LNCaP clone FGC (cell line): ENCODE results near the gene OR2H1.

ENCODE experiments used
- DNase-seq: peaks from one replicate; pipeline ENCODE4 v3.0.0-alpha.2; 2011; ENCODE audit warnings: low read depth
- H3K4me3 ChIP-seq: 2 replicates; pipeline ENCODE4 v1.5.1; 2011; ENCODE audit warnings: mild to moderate bottlenecking, low read depth, low read length, control low read depth
- TF ChIP-seq, protein P1 (sequence below): IDR thresholded peaks from 2 replicates; pipeline ENCODE4 v1.5.1; 2012; ENCODE audit warnings: mild to moderate bottlenecking; ENCODE audit not compliant: control insufficient read depth, insufficient read depth; ENCODE audit errors: extremely low read depth

The OR2H1 gene

DNA sequence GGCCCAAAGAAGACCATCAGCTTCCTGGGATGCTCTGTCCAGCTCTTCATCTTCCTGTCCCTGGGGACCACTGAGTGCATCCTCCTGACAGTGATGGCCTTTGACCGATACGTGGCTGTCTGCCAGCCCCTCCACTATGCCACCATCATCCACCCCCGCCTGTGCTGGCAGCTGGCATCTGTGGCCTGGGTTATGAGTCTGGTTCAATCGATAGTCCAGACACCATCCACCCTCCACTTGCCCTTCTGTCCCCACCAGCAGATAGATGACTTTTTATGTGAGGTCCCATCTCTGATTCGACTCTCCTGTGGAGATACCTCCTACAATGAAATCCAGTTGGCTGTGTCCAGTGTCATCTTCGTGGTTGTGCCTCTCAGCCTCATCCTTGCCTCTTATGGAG is 5.1 kb downstream of the OR2H1 start:
- TF ChIP-seq, protein P1, sequence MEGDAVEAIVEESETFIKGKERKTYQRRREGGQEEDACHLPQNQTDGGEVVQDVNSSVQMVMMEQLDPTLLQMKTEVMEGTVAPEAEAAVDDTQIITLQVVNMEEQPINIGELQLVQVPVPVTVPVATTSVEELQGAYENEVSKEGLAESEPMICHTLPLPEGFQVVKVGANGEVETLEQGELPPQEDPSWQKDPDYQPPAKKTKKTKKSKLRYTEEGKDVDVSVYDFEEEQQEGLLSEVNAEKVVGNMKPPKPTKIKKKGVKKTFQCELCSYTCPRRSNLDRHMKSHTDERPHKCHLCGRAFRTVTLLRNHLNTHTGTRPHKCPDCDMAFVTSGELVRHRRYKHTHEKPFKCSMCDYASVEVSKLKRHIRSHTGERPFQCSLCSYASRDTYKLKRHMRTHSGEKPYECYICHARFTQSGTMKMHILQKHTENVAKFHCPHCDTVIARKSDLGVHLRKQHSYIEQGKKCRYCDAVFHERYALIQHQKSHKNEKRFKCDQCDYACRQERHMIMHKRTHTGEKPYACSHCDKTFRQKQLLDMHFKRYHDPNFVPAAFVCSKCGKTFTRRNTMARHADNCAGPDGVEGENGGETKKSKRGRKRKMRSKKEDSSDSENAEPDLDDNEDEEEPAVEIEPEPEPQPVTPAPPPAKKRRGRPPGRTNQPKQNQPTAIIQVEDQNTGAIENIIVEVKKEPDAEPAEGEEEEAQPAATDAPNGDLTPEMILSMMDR, result no peak
- no peak overlapping the region for H3K4me3 ChIP-seq
- DNase-seq, result no peak

GRCh38 chr6:29465279-29465678 is 8.3 kb downstream of the OR2H1 start:
- H3K4me3 ChIP-seq, result no peak overlapping the region
- TF ChIP-seq, protein P1, result no peak
- DNase-seq, result peak; percentile 31

DNA sequence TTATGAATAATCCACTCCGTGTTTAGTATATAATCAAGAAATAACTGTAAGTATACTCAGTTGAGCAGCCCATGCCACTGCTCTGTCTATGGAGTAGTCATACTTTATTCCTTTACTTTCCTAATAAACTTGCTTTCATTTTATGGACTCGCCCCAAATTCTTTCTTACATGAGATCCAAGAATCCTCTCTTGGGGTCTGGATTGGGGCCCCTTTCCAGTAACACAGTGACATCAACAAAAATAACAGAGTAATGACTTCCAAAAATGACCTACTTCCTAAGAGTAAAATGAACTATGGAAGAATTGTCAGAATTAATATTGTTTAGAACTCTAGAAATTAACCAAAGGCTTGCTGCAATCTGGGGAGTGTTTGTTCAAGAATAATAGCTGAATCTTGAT is 8.8 kb downstream of the OR2H1 start:
- no peak for DNase-seq
- no peak overlapping the region for H3K4me3 ChIP-seq
- TF ChIP-seq, protein P1, result no peak

- no peak for DNase-seq
- TF ChIP-seq, protein P1, result no peak
- H3K4me3 ChIP-seq, result no peak overlapping the region
These were observed 9.3 kb downstream of the OR2H1 start for GRCh38 chr6:29466241-29466640.

- TF ChIP-seq, protein P1, result no peak
- H3K4me3 ChIP-seq, result no peak overlapping the region
- DNase-seq, result no peak
These were observed 18.0 kb downstream of the OR2H1 start for GRCh38 chr6:29474996-29475395.

- DNase-seq, result no peak
- TF ChIP-seq, protein P1, result no peak
- H3K4me3 ChIP-seq, result no peak overlapping the region
These were observed 21.0 kb downstream of the OR2H1 start for GRCh38 chr6:29477923-29478450.

DNA sequence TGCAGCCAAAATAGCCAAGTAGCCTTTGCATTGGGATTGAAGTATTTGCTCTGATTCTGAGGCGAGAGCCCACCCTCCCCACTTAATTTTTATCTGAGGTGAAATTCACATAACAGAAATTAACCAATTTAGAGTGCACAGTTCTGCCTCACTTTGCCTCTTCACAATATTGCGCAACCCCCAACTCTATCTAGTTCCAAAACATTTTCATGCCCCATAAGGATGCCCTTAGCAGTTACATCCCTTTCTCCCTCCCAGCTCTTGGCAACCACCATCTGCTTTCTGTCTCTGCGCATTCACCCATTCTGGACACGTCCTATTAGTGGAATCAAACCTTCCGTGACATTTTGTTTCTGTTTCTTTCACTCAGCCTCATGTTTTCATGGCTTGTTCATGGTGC is 21.8 kb downstream of the OR2H1 start:
- TF ChIP-seq, protein P1, result no peak
- DNase-seq, result no peak
- H3K4me3 ChIP-seq, result no peak overlapping the region
